Activated T-helper 2 cell treated with anti-CD3 and anti-CD28 coated beads, Interferon-gamma antibody, Interleukin-2, Interleukin-4, amounts not matched to agents 10 μg/mL and 5 μg/mL and 100 μg/mL, durations not matched to agents 14 hours and 24 hours and 36 hours (primary cell): ENCODE measurements around the gene SPRYD4. TPM values are rescaled to one million over a fixed set of nuclear protein-coding genes. Genes with fewer than 3 reads are reported as not detected.
"Not testable (repeated sequence)": the region's sequence is repeated elsewhere in the genome, so short reads cannot be mapped to it uniquely, and the experiment has no call there.

Experiments
- DNase-seq: peaks from one replicate; pipeline ENCODE4 v3.0.0; 2021; ENCODE audit warnings: low spot score
- H3K27ac Mint-ChIP-seq: one replicate; pipeline ENCODE4 v1.8.0; 2021; ENCODE audit warnings: mixed read lengths
- H3K27me3 Mint-ChIP-seq: one replicate; pipeline ENCODE4 v1.8.0; 2021; ENCODE audit warnings: low read depth, mixed read lengths
- H3K36me3 Mint-ChIP-seq: one replicate; pipeline ENCODE4 v1.8.0; 2021; ENCODE audit warnings: low read depth, mixed read lengths
- H3K4me1 Mint-ChIP-seq: one replicate; pipeline ENCODE4 v1.8.0; 2021; ENCODE audit warnings: low read depth, mixed read lengths
- H3K4me3 Mint-ChIP-seq: one replicate; pipeline ENCODE4 v1.8.0; 2021; ENCODE audit warnings: low read depth, mild to moderate bottlenecking, moderate library complexity, mixed read lengths
- H3K9me3 Mint-ChIP-seq: one replicate; pipeline ENCODE4 v1.8.0; 2021; ENCODE audit warnings: mixed read lengths
- intact Hi-C: fragments of 100-400 bp; cut with micrococcal nuclease; formaldehyde crosslinking; loops from one replicate; pipeline ENCODE4 v1.15.1; 2023
- total RNA-seq: library from RNA; stranded (reverse); gene quantifications from 2 replicates; pipeline ENCODE4 v1.2.3, GENCODE V29; 2022

SPRYD4 gene
- total RNA-seq: 4.4 and 4.5 TPM in 2 replicates

- intact Hi-C loops: loop anchor here (1.0 to 2.0 kb wide), 6 partner anchors 19 to 350 kb away; partner anchors contain the start of genes CS, IL23A, TIMELESS and ZC3H10
Observed at GRCh38 chr12:56468216-56469006, at the start of gene SPRYD4. Gene SPRYD4 (plus strand): TSS chr12:56468578. CDS start chr12:56468592, 14 bp downstream.

GRCh38 chr12:56420411-56420810 lies 48.0 kb upstream of the SPRYD4 start:
- H3K9me3 Mint-ChIP-seq: no peaks in the 10 kb centered on the region
- H3K36me3 Mint-ChIP-seq: peaks cover 65% of the 10 kb centered on the region
- peaks cover 5% of the 10 kb centered on the region for H3K4me1 Mint-ChIP-seq
- intact Hi-C loops: no loop called here
- no peak for DNase-seq
- no peak overlapping the region for H3K4me3 Mint-ChIP-seq
- no peaks in the 10 kb centered on the region for H3K27me3 Mint-ChIP-seq
- H3K27ac Mint-ChIP-seq: no peak overlapping the region

More at GRCh38 chr12:56468216-56469006, at the start of gene SPRYD4:
- no peaks in the 10 kb centered on the region for H3K27me3 Mint-ChIP-seq
- DNase-seq: peak; percentile 93
- peak within 1 kb of the TSS; percentile 98 for H3K4me3 Mint-ChIP-seq
- H3K36me3 Mint-ChIP-seq: peaks cover 34% of the 10 kb centered on the region
- H3K9me3 Mint-ChIP-seq: no peaks in the 10 kb centered on the region
- peaks cover 18% of the 10 kb centered on the region for H3K4me1 Mint-ChIP-seq
- peak within 1 kb of the TSS; percentile 98 for H3K27ac Mint-ChIP-seq

- no peak for DNase-seq
- peaks cover 62% of the 10 kb centered on the region for H3K36me3 Mint-ChIP-seq
- intact Hi-C loops: no loop called here
- no peaks in the 10 kb centered on the region for H3K9me3 Mint-ChIP-seq
- peak overlapping the region; percentile 53 for H3K27ac Mint-ChIP-seq
- no peak overlapping the region for H3K4me3 Mint-ChIP-seq
- H3K27me3 Mint-ChIP-seq: no peaks in the 10 kb centered on the region
- peaks cover 5% of the 10 kb centered on the region for H3K4me1 Mint-ChIP-seq
Observed at GRCh38 chr12:56425193-56425592, 43.2 kb upstream of the SPRYD4 start.

- Mint-ChIP-seq H3K4me3 (no peak overlapping the region), H3K36me3 (peaks cover 60% of the 10 kb centered on the region), H3K4me1 (peaks cover 5% of the 10 kb centered on the region), H3K27me3 (no peaks in the 10 kb centered on the region), H3K9me3 (no peaks in the 10 kb centered on the region), H3K27ac (no peak overlapping the region)
- DNase-seq: no peak
- intact Hi-C loops: no loop called here
Observed at GRCh38 chr12:56425940-56426438, 42.4 kb upstream of the SPRYD4 start.

- H3K27me3 Mint-ChIP-seq: no peaks in the 10 kb centered on the region
Observed at GRCh38 chr12:56431288-56431687, 37.1 kb upstream of the SPRYD4 start.

GRCh38 chr12:56431850-56432249 lies 36.5 kb upstream of the SPRYD4 start:
- H3K4me3 Mint-ChIP-seq: no peak overlapping the region
- H3K27me3 Mint-ChIP-seq: no peaks in the 10 kb centered on the region
- no peaks in the 10 kb centered on the region for H3K4me1 Mint-ChIP-seq
- intact Hi-C loops: no loop called here
- no peak for DNase-seq
- no peaks in the 10 kb centered on the region for H3K9me3 Mint-ChIP-seq
- peaks cover 40% of the 10 kb centered on the region for H3K36me3 Mint-ChIP-seq
- no peak overlapping the region for H3K27ac Mint-ChIP-seq

More at GRCh38 chr12:56431288-56431687, 37.1 kb upstream of the SPRYD4 start:
- no peaks in the 10 kb centered on the region for H3K4me1 Mint-ChIP-seq
- intact Hi-C loops: no loop called here
- H3K9me3 Mint-ChIP-seq: no peaks in the 10 kb centered on the region
- H3K27ac Mint-ChIP-seq: no peak overlapping the region
- no peak for DNase-seq
- peaks cover 40% of the 10 kb centered on the region for H3K36me3 Mint-ChIP-seq
- H3K4me3 Mint-ChIP-seq: no peak overlapping the region

- H3K27me3 Mint-ChIP-seq: no peaks in the 10 kb centered on the region
- no peaks in the 10 kb centered on the region for H3K4me1 Mint-ChIP-seq
- H3K9me3 Mint-ChIP-seq: no peaks in the 10 kb centered on the region
- H3K27ac Mint-ChIP-seq: peak overlapping the region; percentile 28
- H3K4me3 Mint-ChIP-seq: no peak overlapping the region
- DNase-seq: no peak
- peaks cover 27% of the 10 kb centered on the region for H3K36me3 Mint-ChIP-seq
- intact Hi-C loops: no loop called here
Observed at GRCh38 chr12:56434828-56435227, 33.5 kb upstream of the SPRYD4 start.

- intact Hi-C loops: no loop called here
- H3K27ac Mint-ChIP-seq: no peak overlapping the region
- no peaks in the 10 kb centered on the region for H3K27me3 Mint-ChIP-seq
- peaks cover 1% of the 10 kb centered on the region for H3K4me1 Mint-ChIP-seq
- no peaks in the 10 kb centered on the region for H3K9me3 Mint-ChIP-seq
- DNase-seq: no peak
- peaks cover 19% of the 10 kb centered on the region for H3K36me3 Mint-ChIP-seq
- no peak overlapping the region for H3K4me3 Mint-ChIP-seq
Observed at GRCh38 chr12:56437430-56438176, 30.8 kb upstream of the SPRYD4 start.

GRCh38 chr12:56443208-56443607 lies 25.2 kb upstream of the SPRYD4 start:
- peaks cover 22% of the 10 kb centered on the region for H3K4me1 Mint-ChIP-seq
- H3K4me3 Mint-ChIP-seq, H3K27ac Mint-ChIP-seq, intact Hi-C loops, DNase-seq, H3K9me3 Mint-ChIP-seq, H3K27me3 Mint-ChIP-seq: not testable (repeated sequence)
- peaks cover 37% of the 10 kb centered on the region for H3K36me3 Mint-ChIP-seq

- intact Hi-C loops: loop anchor here (1.0 to 5.0 kb wide), 6 partner anchors 19 to 347 kb away; partner anchors contain the start of genes CNPY2, CS, PA2G4 and PAN2
- H3K4me1 Mint-ChIP-seq: peaks cover 24% of the 10 kb centered on the region
- peak within 1 kb of the TSS; percentile 86 for H3K27ac Mint-ChIP-seq
- peak; percentile 88 for DNase-seq
- H3K9me3 Mint-ChIP-seq: peaks cover 3% of the 10 kb centered on the region
- peak within 1 kb of the TSS; percentile 86 for H3K4me3 Mint-ChIP-seq
- H3K36me3 Mint-ChIP-seq: peaks cover 18% of the 10 kb centered on the region
- H3K27me3 Mint-ChIP-seq: no peaks in the 10 kb centered on the region
Observed at GRCh38 chr12:56448860-56449621, 19.3 kb upstream of the SPRYD4 start, which contains the start of gene TIMELESS. Gene TIMELESS (minus strand): TSS chr12:56449426. CDS start chr12:56434170, 15,256 bp downstream.

GRCh38 chr12:56449622-56449984 lies 18.8 kb upstream of the SPRYD4 start:
- Mint-ChIP-seq H3K4me1 (peaks cover 20% of the 10 kb centered on the region), H3K27me3 (no peaks in the 10 kb centered on the region), H3K36me3 (peaks cover 13% of the 10 kb centered on the region), H3K9me3 (no peaks in the 10 kb centered on the region), H3K4me3 (peak overlapping the region; percentile 86), H3K27ac (peak overlapping the region; percentile 86)
- intact Hi-C loops: loop anchor here (1.0 to 5.0 kb wide), 6 partner anchors 19 to 347 kb away; partner anchors contain the start of genes CNPY2, CS, PA2G4 and PAN2
- DNase-seq: no peak

GRCh38 chr12:56450241-56450640 lies 18.1 kb upstream of the SPRYD4 start:
- no peak overlapping the region for H3K27ac Mint-ChIP-seq
- intact Hi-C loops: no loop called here
- no peaks in the 10 kb centered on the region for H3K9me3 Mint-ChIP-seq
- H3K4me3 Mint-ChIP-seq: peak overlapping the region; percentile 86
- H3K36me3 Mint-ChIP-seq: peaks cover 10% of the 10 kb centered on the region
- no peaks in the 10 kb centered on the region for H3K27me3 Mint-ChIP-seq
- peaks cover 17% of the 10 kb centered on the region for H3K4me1 Mint-ChIP-seq
- DNase-seq: no peak
